ENCODE data around the gene EVC.

EVC gene

DNA sequence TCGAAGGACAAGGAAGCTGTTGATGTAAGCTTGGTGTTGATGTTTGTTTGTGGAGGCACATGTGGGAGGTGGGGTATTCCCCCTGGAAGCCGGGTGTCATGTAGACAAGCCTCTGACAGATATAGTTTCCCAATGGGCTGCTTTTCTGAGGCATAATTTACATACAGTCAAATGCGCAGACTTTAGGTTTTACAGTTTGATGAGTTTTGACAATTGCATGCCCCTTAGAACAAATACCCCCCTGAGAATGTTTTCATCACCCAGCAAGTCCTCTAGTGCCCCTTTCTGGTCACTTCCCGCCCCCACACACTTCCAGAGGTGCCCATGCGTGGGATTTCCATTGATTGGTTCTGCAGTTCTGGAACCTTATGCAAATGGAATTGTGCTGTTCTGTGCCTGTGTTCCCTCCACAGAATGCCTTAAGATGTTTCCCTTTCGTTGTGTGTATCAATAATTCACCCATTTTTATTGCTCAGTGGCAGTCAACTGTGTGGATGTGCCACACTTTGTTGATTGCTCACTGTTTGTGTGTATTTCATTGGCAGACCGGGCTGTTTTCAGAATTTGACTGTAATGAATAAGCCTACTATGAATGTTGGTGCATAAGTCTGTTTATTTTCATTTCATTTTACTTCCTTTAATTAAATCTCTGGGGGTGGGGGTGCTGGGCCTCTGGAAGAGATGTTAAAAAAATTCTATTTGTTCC lies 8.5 kb downstream of the EVC start:
- no peak overlapping the region for H3K4me3 ChIP-seq (ENCODE audit: low read length)
- no peak overlapping the region for H3K18ac ChIP-seq (ENCODE audit: low read length)
- no peak overlapping the region for H3K4ac ChIP-seq (ENCODE audit: low read depth, low read length)
- WGBS (ENCODE audit: extremely low coverage, insufficient coverage, low lambda C conversion rate): no CpG with 5 or more reads among the region's 7 CpGs
- H4K8ac ChIP-seq (ENCODE audit: low read depth, low read length): no peak overlapping the region
- no peak overlapping the region for H3K27ac ChIP-seq (ENCODE audit: low read depth, low read length)
- H2BK15ac ChIP-seq (replicated peaks; ENCODE audit: low read depth): no peak overlapping the region
- no peak overlapping the region for H2AK5ac ChIP-seq (ENCODE audit: low read length)
- peak; percentile 5 for DNase-seq
- H3K23ac ChIP-seq (ENCODE audit: low read length): no peak overlapping the region
- no peaks in the 10 kb centered on the region for H3K79me2 ChIP-seq (ENCODE audit: control insufficient read depth, insufficient read depth, low read length)
- H2BK120ac ChIP-seq (ENCODE audit: low read depth, low read length): no peak overlapping the region
- H3K9ac ChIP-seq (ENCODE audit: low read length): no peak overlapping the region
- no peaks in the 10 kb centered on the region for H3K79me1 ChIP-seq (ENCODE audit: low read length)
- no peak overlapping the region for H2BK5ac ChIP-seq (ENCODE audit: low read length)
- no peak overlapping the region for H4K5ac ChIP-seq (ENCODE audit: low read length)
- peaks cover 2% of the 10 kb centered on the region for H3K36me3 ChIP-seq (ENCODE audit: control insufficient read depth, insufficient read depth, low read length)
- H3K27me3 ChIP-seq (ENCODE audit: insufficient read depth, low read length, poor library complexity): no peaks in the 10 kb centered on the region
- H3K4me2 ChIP-seq (ENCODE audit: low read length): no peak overlapping the region
- no peaks in the 10 kb centered on the region for H3K4me1 ChIP-seq (ENCODE audit: control insufficient read depth, low read depth, low read length)
- H3K56ac ChIP-seq (ENCODE audit: low read length): no peak overlapping the region

- no peak overlapping the region for H2BK120ac ChIP-seq (ENCODE audit: low read depth, low read length)
- H3K79me2 ChIP-seq (ENCODE audit: control insufficient read depth, insufficient read depth, low read length): no peaks in the 10 kb centered on the region
- no peaks in the 10 kb centered on the region for H3K79me1 ChIP-seq (ENCODE audit: low read length)
- no peak overlapping the region for H2AK5ac ChIP-seq (ENCODE audit: low read length)
- DNase-seq: no peak
- no peaks in the 10 kb centered on the region for H3K27me3 ChIP-seq (ENCODE audit: insufficient read depth, low read length, poor library complexity)
- H3K56ac ChIP-seq (ENCODE audit: low read length): no peak overlapping the region
- no peak overlapping the region for H3K9ac ChIP-seq (ENCODE audit: low read length)
- H3K36me3 ChIP-seq (ENCODE audit: control insufficient read depth, insufficient read depth, low read length): peaks cover 2% of the 10 kb centered on the region
- H3K4me3 ChIP-seq (ENCODE audit: low read length): no peak overlapping the region
- H3K4ac ChIP-seq (ENCODE audit: low read depth, low read length): no peak overlapping the region
- no peak overlapping the region for H3K23ac ChIP-seq (ENCODE audit: low read length)
- H2BK15ac ChIP-seq (replicated peaks; ENCODE audit: low read depth): no peak overlapping the region
- H4K8ac ChIP-seq (ENCODE audit: low read depth, low read length): no peak overlapping the region
- no peak overlapping the region for H4K5ac ChIP-seq (ENCODE audit: low read length)
- no peaks in the 10 kb centered on the region for H3K4me1 ChIP-seq (ENCODE audit: control insufficient read depth, low read depth, low read length)
- no peak overlapping the region for H3K4me2 ChIP-seq (ENCODE audit: low read length)
- no CpG with 5 or more reads among the region's 16 CpGs for WGBS (ENCODE audit: extremely low coverage, insufficient coverage, low lambda C conversion rate)
- H3K18ac ChIP-seq (ENCODE audit: low read length): no peak overlapping the region
- no peak overlapping the region for H3K27ac ChIP-seq (ENCODE audit: low read depth, low read length)
- H2BK5ac ChIP-seq (ENCODE audit: low read length): no peak overlapping the region
Measured at GRCh38 chr4:5720157-5720850, 9.3 kb downstream of the EVC start.

- no peak for DNase-seq
- Histone ChIP-seq H2AK5ac (ENCODE audit: low read length) (no peak overlapping the region), H2BK15ac (replicated peaks; ENCODE audit: low read depth) (no peak overlapping the region), H3K18ac (ENCODE audit: low read length) (no peak overlapping the region), H3K4me2 (ENCODE audit: low read length) (no peak overlapping the region), H3K27ac (ENCODE audit: low read depth, low read length) (no peak overlapping the region), H3K79me1 (ENCODE audit: low read length) (peaks cover 1% of the 10 kb centered on the region), H3K36me3 (ENCODE audit: control insufficient read depth, insufficient read depth, low read length) (peaks cover 2% of the 10 kb centered on the region), H4K5ac (ENCODE audit: low read length) (no peak overlapping the region), H2BK120ac (ENCODE audit: low read depth, low read length) (no peak overlapping the region), H3K23ac (ENCODE audit: low read length) (no peak overlapping the region), H3K56ac (ENCODE audit: low read length) (no peak overlapping the region), H3K4ac (ENCODE audit: low read depth, low read length) (no peak overlapping the region), H3K79me2 (ENCODE audit: control insufficient read depth, insufficient read depth, low read length) (no peaks in the 10 kb centered on the region), H3K4me3 (ENCODE audit: low read length) (no peak overlapping the region), H3K4me1 (ENCODE audit: control insufficient read depth, low read depth, low read length) (no peaks in the 10 kb centered on the region), H3K27me3 (ENCODE audit: insufficient read depth, low read length, poor library complexity) (no peaks in the 10 kb centered on the region), H2BK5ac (ENCODE audit: low read length) (no peak overlapping the region), H4K8ac (ENCODE audit: low read depth, low read length) (no peak overlapping the region), H3K9ac (ENCODE audit: low read length) (no peak overlapping the region)
- WGBS (ENCODE audit: extremely low coverage, insufficient coverage, low lambda C conversion rate): no CpG with 5 or more reads among the region's 3 CpGs
Measured at GRCh38 chr4:5720980-5721379, 10.0 kb downstream of the EVC start.

GRCh38 chr4:5721923-5722322 lies 10.9 kb downstream of the EVC start:
- H3K23ac ChIP-seq (ENCODE audit: low read length): no peak overlapping the region
- no peak overlapping the region for H4K8ac ChIP-seq (ENCODE audit: low read depth, low read length)
- peaks cover 3% of the 10 kb centered on the region for H3K79me1 ChIP-seq (ENCODE audit: low read length)
- H2BK120ac ChIP-seq (ENCODE audit: low read depth, low read length): no peak overlapping the region
- no peak for DNase-seq
- no peak overlapping the region for H3K4ac ChIP-seq (ENCODE audit: low read depth, low read length)
- H3K79me2 ChIP-seq (ENCODE audit: control insufficient read depth, insufficient read depth, low read length): no peaks in the 10 kb centered on the region
- no peak overlapping the region for H4K5ac ChIP-seq (ENCODE audit: low read length)
- H3K4me3 ChIP-seq (ENCODE audit: low read length): no peak overlapping the region
- no peak overlapping the region for H3K9ac ChIP-seq (ENCODE audit: low read length)
- no peaks in the 10 kb centered on the region for H3K27me3 ChIP-seq (ENCODE audit: insufficient read depth, low read length, poor library complexity)
- no peaks in the 10 kb centered on the region for H3K4me1 ChIP-seq (ENCODE audit: control insufficient read depth, low read depth, low read length)
- H3K27ac ChIP-seq (ENCODE audit: low read depth, low read length): no peak overlapping the region
- H2AK5ac ChIP-seq (ENCODE audit: low read length): no peak overlapping the region
- no peak overlapping the region for H3K56ac ChIP-seq (ENCODE audit: low read length)
- peaks cover 2% of the 10 kb centered on the region for H3K36me3 ChIP-seq (ENCODE audit: control insufficient read depth, insufficient read depth, low read length)
- H3K18ac ChIP-seq (ENCODE audit: low read length): no peak overlapping the region
- no peak overlapping the region for H2BK5ac ChIP-seq (ENCODE audit: low read length)
- H2BK15ac ChIP-seq (replicated peaks; ENCODE audit: low read depth): no peak overlapping the region
- no CpG with 5 or more reads among the region's 5 CpGs for WGBS (ENCODE audit: extremely low coverage, insufficient coverage, low lambda C conversion rate)
- H3K4me2 ChIP-seq (ENCODE audit: low read length): no peak overlapping the region

DNA sequence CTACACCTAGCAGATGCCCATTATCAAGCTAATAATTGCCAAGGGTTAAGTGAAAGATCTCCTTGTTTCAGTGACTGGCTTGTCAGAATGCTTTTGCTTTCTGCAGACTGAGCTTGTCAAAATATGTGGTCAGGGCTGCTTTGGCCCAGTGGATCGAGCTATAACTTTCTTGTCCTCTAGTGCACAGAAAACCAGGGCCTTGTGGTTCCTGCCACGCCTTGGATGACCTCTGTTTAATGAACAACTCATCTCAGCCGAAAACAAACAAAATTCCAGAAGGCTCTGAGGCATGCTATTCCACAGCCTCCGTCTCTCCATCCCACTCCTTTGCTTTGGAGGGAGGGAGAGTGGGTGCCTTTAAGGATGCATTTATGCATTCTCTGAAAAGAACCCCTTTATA lies 11.3 kb downstream of the EVC start:
- Histone ChIP-seq H2BK120ac (ENCODE audit: low read depth, low read length) (no peak overlapping the region), H4K8ac (ENCODE audit: low read depth, low read length) (no peak overlapping the region), H3K18ac (ENCODE audit: low read length) (no peak overlapping the region), H3K4me1 (ENCODE audit: control insufficient read depth, low read depth, low read length) (no peaks in the 10 kb centered on the region), H3K4me3 (ENCODE audit: low read length) (no peak overlapping the region), H2BK5ac (ENCODE audit: low read length) (no peak overlapping the region), H3K4ac (ENCODE audit: low read depth, low read length) (no peak overlapping the region), H3K79me1 (ENCODE audit: low read length) (peaks cover 3% of the 10 kb centered on the region), H3K56ac (ENCODE audit: low read length) (no peak overlapping the region), H3K4me2 (ENCODE audit: low read length) (no peak overlapping the region), H3K36me3 (ENCODE audit: control insufficient read depth, insufficient read depth, low read length) (peaks cover 2% of the 10 kb centered on the region), H3K79me2 (ENCODE audit: control insufficient read depth, insufficient read depth, low read length) (no peaks in the 10 kb centered on the region), H2AK5ac (ENCODE audit: low read length) (no peak overlapping the region), H3K27me3 (ENCODE audit: insufficient read depth, low read length, poor library complexity) (no peaks in the 10 kb centered on the region), H4K5ac (ENCODE audit: low read length) (no peak overlapping the region), H2BK15ac (replicated peaks; ENCODE audit: low read depth) (no peak overlapping the region), H3K9ac (ENCODE audit: low read length) (no peak overlapping the region), H3K23ac (ENCODE audit: low read length) (no peak overlapping the region), H3K27ac (ENCODE audit: low read depth, low read length) (no peak overlapping the region)
- WGBS (ENCODE audit: extremely low coverage, insufficient coverage, low lambda C conversion rate): no CpG with 5 or more reads among the region's 4 CpGs
- DNase-seq: no peak
